Lung (tissue), 12 donors: ENCODE measurements around the gene BCL2L11. TPM values are rescaled to one million over a fixed set of nuclear protein-coding genes. Genes with fewer than 3 reads are reported as not detected.

ENCODE experiments used
- ATAC-seq: fragments of 200-7000 bp; cut with Tn5 transposase; one replicate; pipeline ENCODE4 v1.9.1; 2020; ENCODE audit warnings: moderate number of reproducible peaks; ENCODE audit not compliant: insufficient read depth, low FRiP score
- DNase-seq, 3 donors: peaks; one replicate each; pipeline ENCODE4 v3.0.0-alpha.2; 2013 to 2017
- H3K27ac ChIP-seq, 2 donors: one replicate each; pipeline ENCODE4 v1.5.1; 2013; ENCODE audit warnings: mild to moderate bottlenecking in 2 of 2, moderate library complexity in 2 of 2, control low read depth in 1 of 2, inconsistent platforms in 1 of 2, low read depth in 1 of 2, low read length in 1 of 2
- H3K27me3 ChIP-seq, 3 donors: one replicate each; pipeline ENCODE4 v1.5.1; 2013; ENCODE audit warnings: low read length in 2 of 3; ENCODE audit not compliant: control insufficient read depth in 3 of 3, insufficient read depth in 3 of 3
- H3K36me3 ChIP-seq, 4 donors: one replicate each; pipeline ENCODE4 v1.5.1; 2013; ENCODE audit warnings: low read length in 4 of 4, mild to moderate bottlenecking in 1 of 4, moderate library complexity in 1 of 4; ENCODE audit not compliant: control insufficient read depth in 4 of 4, insufficient read depth in 4 of 4
- H3K4me1 ChIP-seq, 5 donors: one replicate each; pipeline ENCODE4 v1.5.1; 2013; ENCODE audit warnings: low read length in 5 of 5, mild to moderate bottlenecking in 2 of 5, moderate library complexity in 1 of 5; ENCODE audit not compliant: control insufficient read depth in 5 of 5, insufficient read depth in 5 of 5
- H3K4me3 ChIP-seq: one replicate; pipeline ENCODE4 v1.5.1; 2013; ENCODE audit warnings: mild to moderate bottlenecking, control low read depth, moderate library complexity
- H3K9ac ChIP-seq, 2 donors: one replicate each; pipeline ENCODE4 v1.5.1; 2013; ENCODE audit warnings: low read length in 2 of 2, control low read depth in 1 of 2; ENCODE audit not compliant: insufficient read depth in 1 of 2
- H3K9me3 ChIP-seq, 4 donors: one replicate each; pipeline ENCODE4 v1.5.1; 2013; ENCODE audit warnings: low read length in 3 of 4, mild to moderate bottlenecking in 1 of 4, moderate library complexity in 1 of 4; ENCODE audit not compliant: control insufficient read depth in 4 of 4, insufficient read depth in 3 of 4
- WGBS, 2 donors: extraction: QIAGEN DNeasy Blood & Tissue Kit; methylation state at CpG; one replicate each; pipeline ENCODE4 v1.1.7; 2013; 5-methylcytosine and 5-hydroxymethylcytosine counted together
- polyA plus RNA-seq, 2 donors: library from polyadenylated mRNA; stranded (reverse); fragments of 200-250 nt; gene quantifications; one replicate each; pipeline ENCODE4 v1.2.1, GENCODE V29; 2013
- total RNA-seq, 2 donors: library from RNA; depleted of rRNA in 1 of 2; stranded (reverse); fragments of >200 nt in 1 of 2; gene quantifications; one replicate each; pipeline ENCODE4 v1.2.1, GENCODE V29; 2014 to 2021
- TF ChIP-seq, protein P1 (sequence below): IDR thresholded peaks from 2 replicates; pipeline ENCODE4 v1.5.1; 2012; ENCODE audit warnings: mild to moderate bottlenecking; ENCODE audit errors: control extremely low read depth, extremely low read depth
- donor health status: control.
- donor health status: control.
- donor health status: Bipolar disorder and iron deficiency.
- donor health status: healthy.
- donor health status: DM: yes; HTN: yes; CAD: no.

The BCL2L11 gene
- total and polyA plus RNA-seq, 4 donors, result 3.8 to 24.2 (median 12.6) TPM

DNA sequence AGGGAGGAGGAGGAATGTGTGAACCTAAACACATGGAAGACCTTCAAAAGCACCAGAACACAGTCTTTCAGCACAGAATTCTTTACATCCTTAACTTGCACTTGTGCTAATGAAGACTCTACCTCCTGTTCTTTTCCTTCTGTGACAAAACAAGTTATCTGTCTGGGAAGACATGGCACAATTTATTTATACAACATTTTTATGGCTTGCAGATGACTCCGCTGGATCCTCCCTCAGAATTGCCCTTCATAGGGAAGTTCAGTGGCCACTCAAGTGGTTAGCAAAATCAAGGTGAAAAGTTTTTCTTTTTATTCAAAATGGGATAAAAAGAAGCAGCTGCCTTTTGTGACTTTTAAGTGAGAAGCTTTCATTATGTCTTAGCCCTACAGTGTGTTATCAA is 21.4 kb downstream of the BCL2L11 start:
- 89 to 96% methylated on average over 1 of the region's 1 CpG for WGBS, 2 donors

DNA sequence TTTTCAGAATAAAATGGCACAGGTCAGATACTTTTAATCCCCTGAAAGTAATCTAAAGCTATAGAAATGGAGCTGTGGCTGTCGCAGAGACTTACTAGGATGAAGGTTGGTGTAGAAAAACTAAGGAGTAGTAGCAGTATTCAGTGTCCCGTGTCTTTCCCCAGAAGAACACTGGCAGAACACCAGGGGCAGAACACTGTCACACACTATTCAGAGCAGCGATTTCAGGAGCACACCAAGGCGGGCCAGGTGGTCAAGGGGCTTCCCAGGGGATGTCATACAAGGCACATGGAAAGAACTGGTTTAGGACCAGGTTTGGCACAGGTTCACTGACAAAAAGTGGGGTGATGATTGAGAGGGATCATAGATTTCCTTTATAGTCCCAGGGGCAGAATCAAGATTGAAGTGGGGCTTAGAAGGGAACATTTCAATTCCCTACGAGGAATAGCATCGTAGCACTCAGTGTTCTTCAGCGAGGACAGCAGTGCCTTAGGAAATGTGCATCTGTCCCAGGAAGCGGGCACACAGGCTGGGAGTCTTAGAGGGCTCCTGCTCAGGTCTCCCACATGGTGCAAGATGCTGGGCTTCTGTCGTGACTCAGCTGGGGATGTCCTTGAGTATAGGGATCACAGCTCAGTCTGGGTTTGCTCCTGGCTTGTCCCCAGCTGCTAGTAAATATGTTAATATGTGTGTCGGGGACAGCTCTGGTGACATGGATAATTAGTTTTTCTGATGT is 22.6 kb downstream of the BCL2L11 start:
- TF ChIP-seq, protein P1, sequence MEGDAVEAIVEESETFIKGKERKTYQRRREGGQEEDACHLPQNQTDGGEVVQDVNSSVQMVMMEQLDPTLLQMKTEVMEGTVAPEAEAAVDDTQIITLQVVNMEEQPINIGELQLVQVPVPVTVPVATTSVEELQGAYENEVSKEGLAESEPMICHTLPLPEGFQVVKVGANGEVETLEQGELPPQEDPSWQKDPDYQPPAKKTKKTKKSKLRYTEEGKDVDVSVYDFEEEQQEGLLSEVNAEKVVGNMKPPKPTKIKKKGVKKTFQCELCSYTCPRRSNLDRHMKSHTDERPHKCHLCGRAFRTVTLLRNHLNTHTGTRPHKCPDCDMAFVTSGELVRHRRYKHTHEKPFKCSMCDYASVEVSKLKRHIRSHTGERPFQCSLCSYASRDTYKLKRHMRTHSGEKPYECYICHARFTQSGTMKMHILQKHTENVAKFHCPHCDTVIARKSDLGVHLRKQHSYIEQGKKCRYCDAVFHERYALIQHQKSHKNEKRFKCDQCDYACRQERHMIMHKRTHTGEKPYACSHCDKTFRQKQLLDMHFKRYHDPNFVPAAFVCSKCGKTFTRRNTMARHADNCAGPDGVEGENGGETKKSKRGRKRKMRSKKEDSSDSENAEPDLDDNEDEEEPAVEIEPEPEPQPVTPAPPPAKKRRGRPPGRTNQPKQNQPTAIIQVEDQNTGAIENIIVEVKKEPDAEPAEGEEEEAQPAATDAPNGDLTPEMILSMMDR, result no peak
- H3K4me3 ChIP-seq, result no peak overlapping the region
- H3K27ac ChIP-seq, result no peak overlapping the region
- DNase-seq (no peak), ATAC-seq (no peak)
- peaks cover 2 to 10% (median 4%) of the 10 kb centered on the region in 5 donors for H3K4me1 ChIP-seq
- peaks cover 0 to 2% (median 0%) of the 10 kb centered on the region in 4 donors for H3K9me3 ChIP-seq
- H3K36me3 ChIP-seq, result peaks cover 0 to 23% (median 13%) of the 10 kb centered on the region in 4 donors
- H3K27me3 ChIP-seq, result no peaks in the 10 kb centered on the region
- WGBS, 2 donors, result 95 to 97% methylated on average over 10 of the region's 10 CpGs
- H3K9ac ChIP-seq, result no peak overlapping the region

More for the DNA sequence above, 21.4 kb downstream of the BCL2L11 start:
- Histone ChIP-seq H3K4me3 (no peak overlapping the region), H3K9me3 (peaks cover 0 to 2% (median 0%) of the 10 kb centered on the region in 4 donors), H3K27me3 (no peaks in the 10 kb centered on the region), H3K36me3 (peaks cover 0 to 23% (median 13%) of the 10 kb centered on the region in 4 donors), H3K9ac (no peak overlapping the region), H3K27ac (no peak overlapping the region), H3K4me1 (peaks cover 0 to 9% (median 4%) of the 10 kb centered on the region in 5 donors)
- ATAC-seq, result no peak
- TF ChIP-seq, protein P1, result no peak
- no peak for DNase-seq

DNA sequence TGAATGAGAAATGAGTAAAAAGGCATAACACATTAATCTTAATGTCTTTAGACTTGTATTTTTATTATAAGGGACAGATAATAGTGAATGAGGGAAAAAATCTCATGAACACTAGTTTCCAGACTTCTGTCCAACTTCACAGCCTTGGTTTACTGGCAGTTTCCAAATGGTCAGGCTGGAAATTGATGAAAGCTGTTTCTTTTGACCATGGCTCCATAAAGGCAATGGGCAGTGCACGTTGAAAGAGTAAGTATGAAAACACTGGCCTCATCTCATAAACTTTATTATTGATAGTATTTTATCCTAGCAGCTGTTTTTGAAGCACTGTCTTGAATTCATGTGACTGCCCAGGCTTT is 23.1 kb downstream of the BCL2L11 start:
- peaks cover 0 to 23% (median 12%) of the 10 kb centered on the region in 4 donors for H3K36me3 ChIP-seq
- TF ChIP-seq, protein P1, result no peak
- H3K27ac ChIP-seq, result no peak overlapping the region
- DNase-seq, result no peak
- no peak overlapping the region for H3K9ac ChIP-seq
- peaks cover 0 to 2% (median 0%) of the 10 kb centered on the region in 4 donors for H3K9me3 ChIP-seq
- peaks cover 0 to 15% (median 7%) of the 10 kb centered on the region in 5 donors for H3K4me1 ChIP-seq
- no peak for ATAC-seq
- no peak overlapping the region for H3K4me3 ChIP-seq
- WGBS, 2 donors, result 62 to 92% methylated on average over 1 of the region's 1 CpG
- H3K27me3 ChIP-seq, result no peaks in the 10 kb centered on the region
